GM21381 (cell line): ENCODE data around the gene SPRTN.

Experiments
- ATAC-seq: cut with Tn5 transposase; IDR thresholded peaks from one replicate; pipeline ENCODE4 v1.9.1; 2021; ENCODE audit warnings: mild to moderate bottlenecking, moderate library complexity; ENCODE audit not compliant: unreplicated experiment

The SPRTN gene, protein sequence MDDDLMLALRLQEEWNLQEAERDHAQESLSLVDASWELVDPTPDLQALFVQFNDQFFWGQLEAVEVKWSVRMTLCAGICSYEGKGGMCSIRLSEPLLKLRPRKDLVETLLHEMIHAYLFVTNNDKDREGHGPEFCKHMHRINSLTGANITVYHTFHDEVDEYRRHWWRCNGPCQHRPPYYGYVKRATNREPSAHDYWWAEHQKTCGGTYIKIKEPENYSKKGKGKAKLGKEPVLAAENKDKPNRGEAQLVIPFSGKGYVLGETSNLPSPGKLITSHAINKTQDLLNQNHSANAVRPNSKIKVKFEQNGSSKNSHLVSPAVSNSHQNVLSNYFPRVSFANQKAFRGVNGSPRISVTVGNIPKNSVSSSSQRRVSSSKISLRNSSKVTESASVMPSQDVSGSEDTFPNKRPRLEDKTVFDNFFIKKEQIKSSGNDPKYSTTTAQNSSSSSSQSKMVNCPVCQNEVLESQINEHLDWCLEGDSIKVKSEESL

DNA sequence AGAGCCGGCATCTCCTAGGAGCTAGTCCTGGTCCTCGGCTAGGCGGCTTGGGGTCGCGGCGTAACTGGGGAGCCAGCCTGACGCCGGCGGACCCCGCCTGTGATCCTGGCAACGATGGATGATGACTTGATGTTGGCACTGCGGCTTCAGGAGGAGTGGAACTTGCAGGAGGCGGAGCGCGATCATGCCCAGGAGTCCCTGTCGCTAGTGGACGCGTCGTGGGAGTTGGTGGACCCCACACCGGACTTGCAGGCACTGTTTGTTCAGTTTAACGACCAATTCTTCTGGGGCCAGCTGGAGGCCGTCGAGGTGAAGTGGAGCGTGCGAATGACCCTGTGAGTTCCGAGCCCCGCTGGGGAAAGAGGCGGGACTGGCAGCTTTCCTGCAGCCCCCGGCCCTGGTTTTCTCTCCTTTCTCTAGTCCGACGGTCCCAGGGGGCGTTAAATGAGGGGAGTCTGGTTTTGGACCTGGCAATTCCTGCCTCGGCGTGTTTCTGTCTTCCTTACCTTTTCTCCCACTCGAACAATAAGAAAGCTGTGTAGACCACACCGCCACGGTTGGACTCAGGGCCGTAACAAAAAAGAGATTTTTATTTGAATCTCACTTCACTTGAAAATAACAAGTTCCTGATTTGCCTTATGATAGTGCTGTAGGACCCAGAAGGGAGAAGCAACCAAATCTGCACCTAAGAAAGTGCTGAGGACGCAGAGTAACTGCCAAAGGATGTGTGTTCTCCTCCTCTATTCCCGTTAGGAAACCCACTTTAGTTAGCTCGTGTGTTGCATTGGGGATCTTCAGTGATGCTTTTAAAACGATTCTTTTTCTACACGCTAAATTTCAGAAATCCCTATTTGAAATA lies at the start of gene SPRTN:
Gene SPRTN, plus strand, starts transcription at position 24 of the 859 bp plus-strand sequence. Its CDS starts 91 bp downstream, at position 115.
- ATAC-seq = peak; percentile 5

- no peak for ATAC-seq
These were observed 42.2 kb upstream of the SPRTN start for GRCh38 chr1:231295938-231296337.

- no peak for ATAC-seq
These were observed 36.1 kb upstream of the SPRTN start for GRCh38 chr1:231301990-231302389.

DNA sequence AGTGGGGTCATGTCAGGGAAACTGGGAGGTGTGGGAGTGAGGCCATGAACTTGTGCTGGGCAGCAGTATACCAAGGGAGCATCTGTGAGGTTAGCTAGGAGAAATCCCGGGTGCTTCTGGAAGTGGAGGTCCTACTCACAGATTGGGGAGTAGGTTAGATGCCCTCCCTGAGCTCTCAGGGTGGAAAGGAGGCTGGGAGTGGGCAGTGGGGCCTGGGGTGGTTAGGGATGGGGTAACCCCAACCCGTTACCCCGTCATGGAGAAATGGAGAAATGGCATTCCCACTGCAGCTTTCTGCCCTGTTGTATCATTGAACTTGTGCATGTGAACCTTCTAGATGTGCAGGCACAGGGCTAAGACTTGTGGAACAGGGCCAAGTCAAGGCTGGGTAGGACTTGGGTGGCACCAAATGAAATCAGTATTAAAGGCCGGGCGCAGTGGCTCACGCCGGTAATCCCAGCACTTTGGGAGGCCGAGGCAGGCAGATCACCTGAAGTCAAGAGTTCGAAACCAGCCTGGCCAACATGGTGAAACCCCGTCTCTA lies 27.6 kb upstream of the SPRTN start:
- ATAC-seq = no peak

DNA sequence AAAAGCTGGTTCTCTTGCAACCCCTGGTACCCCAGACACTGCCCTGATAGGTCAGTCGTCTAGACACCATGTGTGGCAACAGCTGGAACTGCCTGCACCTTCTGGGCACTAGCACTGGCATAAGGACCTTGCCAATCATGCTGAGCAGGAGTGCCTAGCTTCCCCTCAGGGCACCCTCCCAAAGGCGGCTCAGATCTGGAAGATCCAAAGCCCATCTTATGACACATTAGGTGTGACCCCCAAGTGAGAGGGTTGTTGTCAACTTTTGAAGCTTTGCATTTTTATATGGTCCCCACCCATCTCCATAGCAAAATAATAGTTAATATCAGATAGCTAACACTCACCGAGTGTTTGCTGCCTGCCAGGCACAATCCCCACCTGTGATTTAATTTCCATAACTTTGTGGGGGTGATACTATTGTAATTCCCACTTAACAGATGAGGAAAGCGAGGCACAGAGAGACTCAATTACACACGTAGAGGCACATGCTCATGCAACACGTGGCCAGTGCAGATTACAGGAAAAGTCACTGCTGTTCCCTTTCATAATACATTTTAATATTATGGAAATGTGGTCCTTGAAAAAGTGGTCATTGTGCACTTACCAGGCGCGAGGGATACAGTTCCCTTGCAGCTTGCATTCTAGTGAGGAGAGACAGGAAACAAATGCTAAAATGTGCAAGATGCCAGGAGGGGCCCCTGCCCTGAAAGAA lies 26.2 kb upstream of the SPRTN start:
- ATAC-seq = no peak

- no peak for ATAC-seq
These were observed 25.7 kb upstream of the SPRTN start for GRCh38 chr1:231312432-231312788.

DNA sequence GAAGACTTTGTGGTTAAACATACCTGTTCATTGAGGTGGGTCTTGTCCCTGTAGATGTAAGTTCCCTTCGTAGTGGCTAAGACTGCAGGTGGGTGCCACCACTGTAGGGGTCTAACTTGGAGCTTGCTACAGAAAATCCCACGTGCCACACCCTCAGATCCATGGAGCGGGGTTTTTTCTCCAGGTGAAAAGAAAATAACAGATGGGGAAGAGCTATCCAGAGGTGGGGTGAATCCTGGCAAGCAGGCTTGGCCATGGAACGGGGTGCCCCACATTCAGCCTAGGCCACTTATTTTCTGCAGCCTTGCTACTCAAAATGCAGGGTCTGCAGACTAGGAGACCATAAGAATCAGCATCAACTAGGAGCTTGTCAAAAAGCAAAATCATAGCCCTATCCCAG lies 24.4 kb upstream of the SPRTN start:
- no peak for ATAC-seq

GRCh38 chr1:231315887-231316286 lies 22.2 kb upstream of the SPRTN start:
- ATAC-seq = peak; percentile 51

- ATAC-seq = no peak
These were observed 20.6 kb upstream of the SPRTN start for GRCh38 chr1:231317306-231318014.

- no peak for ATAC-seq
These were observed 20.1 kb upstream of the SPRTN start for GRCh38 chr1:231318015-231318355.

- ATAC-seq = no peak
These were observed 19.5 kb upstream of the SPRTN start for GRCh38 chr1:231318568-231318967.

DNA sequence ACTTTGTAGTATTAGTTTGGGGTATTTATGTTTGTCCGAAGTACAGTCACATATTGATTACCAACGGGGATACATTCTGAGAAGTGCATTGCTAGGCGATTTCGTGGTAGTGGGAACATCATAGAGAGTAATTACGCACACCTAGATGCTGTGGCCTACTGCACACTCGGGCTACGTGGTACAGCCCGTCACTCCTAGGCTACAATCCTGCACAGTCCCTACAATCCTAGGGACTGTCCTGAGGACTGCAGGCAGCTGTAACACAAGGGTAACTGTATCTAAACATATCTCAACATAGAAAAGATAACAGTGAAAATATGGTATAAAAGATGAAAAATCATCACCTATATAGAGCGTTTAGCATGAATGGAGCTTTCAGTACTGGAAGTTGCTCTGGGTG lies 19.0 kb upstream of the SPRTN start:
- ATAC-seq = no peak

DNA sequence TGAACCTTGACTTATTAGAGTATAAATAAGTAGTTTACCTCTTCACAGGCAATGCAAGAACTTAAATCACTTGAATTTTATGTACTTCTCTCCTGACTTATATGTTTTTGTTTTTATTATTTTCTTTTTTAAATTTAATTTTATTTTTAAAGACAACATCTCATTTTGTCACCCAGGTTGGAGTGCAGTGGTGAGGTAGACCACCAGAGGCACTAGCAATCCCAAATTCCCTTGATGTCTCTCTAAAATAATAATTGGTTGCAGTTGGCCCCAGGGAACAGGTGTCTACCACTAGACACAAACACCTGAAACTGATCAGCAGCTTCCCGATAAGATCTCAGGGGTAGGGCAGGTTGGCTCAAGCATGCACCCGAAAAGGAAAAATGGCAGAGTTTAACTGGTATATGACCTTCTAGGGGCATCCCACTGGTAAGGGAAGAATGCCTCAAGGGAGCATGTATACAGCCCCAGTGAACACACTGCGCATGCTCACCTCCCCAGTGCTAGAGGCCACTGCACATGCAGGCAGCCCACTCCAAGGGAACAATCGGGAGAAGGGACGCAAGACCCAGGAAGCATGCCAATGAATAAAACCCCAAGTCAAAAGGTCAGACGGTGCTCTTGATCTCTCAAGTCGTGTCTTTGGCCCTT lies 15.1 kb upstream of the SPRTN start:
- no peak for ATAC-seq

DNA sequence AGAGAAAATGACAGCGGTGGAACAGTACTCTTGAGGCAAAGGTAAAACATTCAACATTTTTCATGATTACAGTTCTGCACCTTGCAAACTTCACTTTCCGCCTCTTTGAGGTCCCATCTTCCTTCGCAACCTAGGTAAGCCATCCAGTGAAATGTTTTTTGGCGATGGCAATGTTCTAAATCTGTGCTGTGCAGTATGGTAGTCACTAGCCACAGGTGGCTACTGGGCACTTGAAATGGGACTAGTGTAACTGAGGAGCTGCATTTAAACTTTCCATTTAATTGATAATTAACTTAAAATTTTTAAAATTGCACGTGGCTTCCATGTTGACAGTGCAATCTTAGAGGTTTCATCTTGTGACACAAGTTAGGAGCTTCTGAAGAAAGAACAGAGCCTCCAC lies 13.4 kb upstream of the SPRTN start:
- ATAC-seq = no peak

- ATAC-seq = no peak
These were observed 11.8 kb upstream of the SPRTN start for GRCh38 chr1:231326248-231326647.

DNA sequence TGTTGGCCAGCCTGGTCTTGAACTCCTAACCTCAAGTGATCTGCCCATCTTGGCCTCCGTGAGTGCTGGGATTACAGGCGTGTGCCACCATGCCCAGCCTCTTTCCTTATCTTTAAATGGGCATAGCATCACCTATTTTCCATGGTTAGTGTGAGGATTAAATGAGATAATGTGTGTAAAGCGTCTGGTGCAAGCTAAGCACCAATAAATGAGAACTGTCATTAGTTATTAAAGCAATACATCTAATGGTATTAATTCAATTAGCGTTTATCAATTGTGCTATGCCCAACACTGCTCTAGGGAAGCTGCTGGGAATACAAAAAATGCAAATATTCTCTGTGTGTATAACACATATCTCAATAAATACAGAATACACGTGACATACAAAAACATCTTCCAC lies 10.5 kb upstream of the SPRTN start:
- ATAC-seq = no peak

GRCh38 chr1:231329483-231329882 lies 8.6 kb upstream of the SPRTN start:
- ATAC-seq = no peak

GRCh38 chr1:231332761-231333160 lies 5.3 kb upstream of the SPRTN start:
- no peak for ATAC-seq

- no peak for ATAC-seq
These were observed 3.9 kb upstream of the SPRTN start for GRCh38 chr1:231334079-231334666.

DNA sequence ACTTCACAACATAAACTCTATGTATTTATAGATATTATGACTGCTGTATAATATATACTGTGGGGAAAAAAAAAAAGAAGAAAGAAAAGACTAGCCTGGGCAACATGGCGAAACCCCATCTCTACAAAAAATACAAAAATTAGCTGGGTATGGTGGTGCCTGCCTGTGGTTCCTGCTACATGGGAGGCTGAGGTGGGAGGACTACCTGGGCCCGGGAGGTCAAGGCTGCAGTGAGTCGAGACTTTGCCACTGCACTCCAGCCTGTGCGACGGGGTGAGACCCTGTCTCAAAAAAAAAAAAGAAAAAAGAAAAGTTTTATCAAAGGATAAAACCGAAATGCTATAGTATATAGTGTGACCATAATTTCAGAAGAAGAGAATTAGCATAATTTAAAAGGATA lies 3.1 kb upstream of the SPRTN start:
- no peak for ATAC-seq
